Cardiac septum (tissue), 1 donor: ENCODE data around the gene MTARC1. TPM values are rescaled to one million over a fixed set of nuclear protein-coding genes. Genes with fewer than 3 reads are reported as not detected.

Source experiments
- DNase-seq: peaks from one replicate; pipeline ENCODE4 v3.0.0-alpha.2; 2020; ENCODE audit warnings: low spot score
- intact Hi-C: fragments of 100-400 bp; cut with DNase I; formaldehyde crosslinking; loops from one replicate; pipeline ENCODE4 v1.14.0; 2022
- total RNA-seq: library from RNA; stranded (reverse); fragmentation: NEBNext Ultra II Directional; extraction: Animal tissue kit (Norgen Biotek cat#: 25700); gene quantifications from one replicate; pipeline ENCODE4 v1.2.1, GENCODE V29; 2021
- donor health status: DM: no; HTN: no; CAD: no.

The MTARC1 gene
- total RNA-seq, 1 donor from 2014 or later = 12.8 TPM

GRCh38 chr1:220819467-220820026 lies 32.8 kb downstream of the MTARC1 start:
- DNase-seq = no peak
- intact Hi-C loops = loop anchor here (10.0 kb wide), 1 partner anchor 385 kb away; no protein-coding TSS in a partner anchor

DNA sequence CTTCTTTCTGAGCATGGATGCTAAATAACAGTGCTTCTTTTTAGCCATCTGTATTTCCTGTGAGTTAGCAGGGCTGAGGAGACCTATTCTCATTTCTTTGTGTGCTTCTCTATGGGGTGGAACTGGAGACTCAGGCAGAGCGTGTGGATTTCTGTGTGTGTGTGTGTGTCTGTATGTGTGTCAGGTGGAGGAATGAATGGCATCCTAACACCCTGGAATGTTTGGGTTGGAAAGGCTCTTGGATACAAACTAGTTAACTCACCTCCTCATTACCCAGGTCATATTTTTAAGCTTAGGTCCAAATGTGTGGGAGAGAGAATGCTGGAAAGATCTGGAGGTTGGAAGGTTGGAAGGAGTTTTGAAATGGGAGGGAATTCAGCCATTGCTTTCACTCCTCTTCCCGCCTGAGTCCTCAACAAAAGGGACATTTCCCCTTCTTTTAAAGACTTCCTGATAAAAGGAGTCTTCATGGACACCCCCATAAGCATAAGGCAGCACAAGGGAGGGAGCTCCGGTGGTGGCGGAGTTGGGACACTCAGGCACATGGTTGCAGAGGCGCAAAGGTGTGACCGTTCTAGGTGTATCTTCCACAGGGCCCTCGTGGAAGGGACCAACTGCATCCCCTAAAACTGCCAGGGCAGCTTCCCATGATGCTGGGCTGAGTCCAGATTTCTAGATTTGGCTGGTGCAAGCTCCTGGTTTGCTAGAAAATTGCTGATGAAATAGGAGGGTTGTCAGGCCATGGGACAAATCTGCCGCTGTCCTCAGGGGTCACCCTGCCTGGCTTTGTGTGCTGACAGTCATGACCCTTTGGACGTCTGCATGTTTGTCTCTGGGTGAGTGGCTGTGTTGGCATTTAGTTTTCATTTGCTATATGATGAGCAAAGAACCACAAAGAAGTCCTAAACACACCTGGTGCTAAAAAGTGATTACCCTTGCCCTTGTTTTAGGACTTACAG lies 37.6 kb downstream of the MTARC1 start:
- no peak for DNase-seq
- intact Hi-C loops = no loop called here

DNA sequence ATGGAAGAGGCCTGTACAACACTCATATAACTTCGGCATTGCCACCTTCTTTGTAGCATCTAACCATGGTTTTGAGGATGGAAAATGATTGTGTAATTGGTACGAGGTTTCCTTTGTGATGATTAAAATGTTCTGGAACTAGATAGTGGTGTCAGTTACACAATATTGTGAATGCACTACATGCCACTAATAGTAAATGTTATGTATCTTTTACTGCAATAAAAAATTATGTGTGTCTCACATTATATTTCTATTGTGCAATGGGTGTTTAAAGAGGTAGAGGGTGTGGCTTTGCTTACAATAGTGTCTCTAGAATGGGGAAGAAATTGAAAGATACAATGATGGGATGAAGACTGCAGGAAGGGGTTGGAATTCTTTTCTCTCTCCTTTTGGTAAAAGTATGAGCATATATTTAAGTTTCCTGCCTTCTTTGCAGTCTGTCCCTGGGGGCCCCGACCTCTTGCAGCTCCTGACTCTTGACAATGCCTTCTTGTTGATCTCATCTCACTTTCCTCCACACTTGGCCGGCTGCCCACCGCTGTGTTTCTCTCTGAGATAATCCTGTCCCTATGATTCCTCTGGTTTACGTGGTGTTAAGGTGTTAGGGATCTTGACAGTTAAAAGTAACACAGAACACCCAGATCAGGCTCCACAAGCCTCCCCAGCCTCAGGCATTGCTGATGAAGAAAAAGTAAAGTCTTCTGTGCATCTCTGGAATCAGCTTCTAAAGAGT lies 39.3 kb downstream of the MTARC1 start:
- intact Hi-C loops = no loop called here
- no peak for DNase-seq

- DNase-seq = no peak
- intact Hi-C loops = no loop called here
Observed at GRCh38 chr1:220826729-220827128, 40.0 kb downstream of the MTARC1 start.

GRCh38 chr1:220827445-220828178 lies 40.9 kb downstream of the MTARC1 start:
- DNase-seq = no peak
- intact Hi-C loops = no loop called here

DNA sequence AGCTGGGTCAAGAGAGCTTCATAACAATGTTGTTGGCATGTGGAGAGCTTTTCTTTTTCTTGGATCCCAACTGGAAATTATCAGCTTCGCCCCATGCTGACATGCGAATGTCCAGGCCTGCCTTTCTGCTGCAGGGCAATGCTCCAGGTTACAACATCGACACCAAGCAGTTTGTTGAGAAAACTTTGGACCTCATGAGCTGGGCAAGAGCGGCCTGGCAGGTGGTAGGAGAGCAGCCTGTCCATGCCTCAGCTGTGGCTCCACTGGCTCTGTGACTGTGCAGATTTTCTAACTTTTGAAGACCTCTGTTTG lies 41.4 kb downstream of the MTARC1 start:
- intact Hi-C loops = no loop called here
- DNase-seq = no peak

GRCh38 chr1:220828950-220829586 lies 42.4 kb downstream of the MTARC1 start:
- intact Hi-C loops = no loop called here
- DNase-seq = no peak

DNA sequence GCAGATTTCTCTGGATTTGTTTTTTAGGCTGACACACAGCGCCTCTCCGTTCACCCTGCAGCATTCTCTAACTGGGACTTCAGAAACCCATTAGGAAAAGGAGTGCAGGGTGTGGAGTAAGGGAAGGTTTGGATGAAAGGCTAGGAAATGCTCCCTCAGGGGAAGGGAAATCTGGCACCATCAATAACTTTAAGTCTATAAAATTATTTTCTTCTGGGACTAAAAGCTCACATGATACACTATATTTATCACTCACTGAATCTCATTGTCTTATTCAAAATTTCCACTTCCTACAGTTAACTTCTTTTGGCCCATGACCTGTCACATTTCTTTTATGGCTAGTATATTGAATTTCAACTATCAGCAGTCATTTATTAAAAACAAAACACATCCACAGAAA lies 46.7 kb downstream of the MTARC1 start:
- intact Hi-C loops = no loop called here
- no peak for DNase-seq

- intact Hi-C loops = no loop called here
- DNase-seq = no peak
Observed at GRCh38 chr1:220834155-220834870, 47.6 kb downstream of the MTARC1 start.

Other genes starting within 250 kb of the MTARC1 start
- gene C1orf115, start 96.5 kb upstream of the MTARC1 start, total RNA-seq = 5.5 TPM
- 22.1 TPM for gene MTARC2, start 38.6 kb upstream of the MTARC1 start, total RNA-seq
- gene HLX, start 92.5 kb downstream of the MTARC1 start, total RNA-seq = 8.1 TPM